Suppressor macrophage treated with lipopolysaccharide for 4 hours (primary cell): ENCODE data around the gene FOXN3.

Experiments used
- DNase-seq: peaks from one replicate; pipeline ENCODE4 v3.0.0-alpha.2; 2020

Gene FOXN3

GRCh38 chr14:89221109-89221810 lies 195.8 kb downstream of the FOXN3 start:
- no peak for DNase-seq

GRCh38 chr14:89219051-89219450 lies 198.0 kb downstream of the FOXN3 start:
- peak; percentile 29 for DNase-seq

- no peak for DNase-seq
Observed at GRCh38 chr14:89217891-89218290, 199.1 kb downstream of the FOXN3 start.

- DNase-seq, result no peak
Observed at GRCh38 chr14:89215531-89215930, 201.5 kb downstream of the FOXN3 start.

- no peak for DNase-seq
Observed at GRCh38 chr14:89215114-89215513, 201.9 kb downstream of the FOXN3 start.

GRCh38 chr14:89214221-89214965 lies 202.6 kb downstream of the FOXN3 start:
- DNase-seq, result no peak

GRCh38 chr14:89212386-89213235 lies 204.4 kb downstream of the FOXN3 start:
- no peak for DNase-seq

- no peak for DNase-seq
Observed at GRCh38 chr14:89209558-89209957, 207.5 kb downstream of the FOXN3 start.

- no peak for DNase-seq
Observed at GRCh38 chr14:89207925-89208328, 209.1 kb downstream of the FOXN3 start.

- no peak for DNase-seq
Observed at GRCh38 chr14:89206389-89207031, 210.5 kb downstream of the FOXN3 start.

- DNase-seq, result no peak
Observed at GRCh38 chr14:89205137-89205740, 211.8 kb downstream of the FOXN3 start.

GRCh38 chr14:89202413-89203190 lies 214.4 kb downstream of the FOXN3 start:
- no peak for DNase-seq

- peak; percentile 44 for DNase-seq
Observed at GRCh38 chr14:89201645-89202044, 215.4 kb downstream of the FOXN3 start.

GRCh38 chr14:89199357-89199756 lies 217.7 kb downstream of the FOXN3 start:
- DNase-seq, result peak; percentile 39

GRCh38 chr14:89198544-89199329 lies 218.3 kb downstream of the FOXN3 start:
- peak; percentile 89 for DNase-seq

GRCh38 chr14:89197623-89198022 lies 219.4 kb downstream of the FOXN3 start:
- DNase-seq, result no peak

GRCh38 chr14:89196545-89196944 lies 220.5 kb downstream of the FOXN3 start:
- no peak for DNase-seq

GRCh38 chr14:89194376-89194775 lies 222.7 kb downstream of the FOXN3 start:
- DNase-seq, result no peak

- DNase-seq, result no peak
Observed at GRCh38 chr14:89190765-89191513, 226.1 kb downstream of the FOXN3 start.

GRCh38 chr14:89188492-89188891 lies 228.5 kb downstream of the FOXN3 start:
- DNase-seq, result no peak
